ENCODE data around the gene DNAJC4.

Gene DNAJC4

GRCh38 chr11:64208086-64208795, 22.1 kb upstream of the DNAJC4 start:
- DNase-seq (ENCODE audit: low read depth, low spot score) = no peak

GRCh38 chr11:64208796-64209562, 21.4 kb upstream of the DNAJC4 start:
- no peak for DNase-seq (ENCODE audit: low read depth, low spot score)

- DNase-seq (ENCODE audit: low read depth, low spot score) = no peak
Observed at GRCh38 chr11:64209563-64209843, 20.8 kb upstream of the DNAJC4 start.

- no peak for DNase-seq (ENCODE audit: low read depth, low spot score)
Observed at GRCh38 chr11:64210301-64211020, 19.9 kb upstream of the DNAJC4 start.

GRCh38 chr11:64211181-64211872, 19.0 kb upstream of the DNAJC4 start:
- DNase-seq (ENCODE audit: low read depth, low spot score) = no peak

- no peak for DNase-seq (ENCODE audit: low read depth, low spot score)
Observed at GRCh38 chr11:64216879-64217278, 13.5 kb upstream of the DNAJC4 start.

- DNase-seq (ENCODE audit: low read depth, low spot score) = no peak
Observed at GRCh38 chr11:64218628-64219353, 11.6 kb upstream of the DNAJC4 start.

- DNase-seq (ENCODE audit: low read depth, low spot score) = no peak
Observed at GRCh38 chr11:64219354-64219684, 11.0 kb upstream of the DNAJC4 start.

GRCh38 chr11:64219755-64220154, 10.6 kb upstream of the DNAJC4 start:
- DNase-seq (ENCODE audit: low read depth, low spot score) = no peak

GRCh38 chr11:64220271-64220670, 10.1 kb upstream of the DNAJC4 start:
- DNase-seq (ENCODE audit: low read depth, low spot score) = no peak

- no peak for DNase-seq (ENCODE audit: low read depth, low spot score)
Observed at GRCh38 chr11:64220798-64221197, 9.6 kb upstream of the DNAJC4 start.

GRCh38 chr11:64222651-64223000, 7.7 kb upstream of the DNAJC4 start:
- no peak for DNase-seq (ENCODE audit: low read depth, low spot score)

GRCh38 chr11:64223001-64223651, 7.2 kb upstream of the DNAJC4 start:
- DNase-seq (ENCODE audit: low read depth, low spot score) = no peak

- DNase-seq (ENCODE audit: low read depth, low spot score) = no peak
Observed at GRCh38 chr11:64224151-64224890, 6.0 kb upstream of the DNAJC4 start.

- no peak for DNase-seq (ENCODE audit: low read depth, low spot score)
Observed at GRCh38 chr11:64224891-64225607, 5.3 kb upstream of the DNAJC4 start.

- no peak for DNase-seq (ENCODE audit: low read depth, low spot score)
Observed at GRCh38 chr11:64225608-64226506, 4.5 kb upstream of the DNAJC4 start, which contains the start of the genes NUDT22 and TRPT1. NUDT22 (plus strand) TSS chr11:64226274; CDS start chr11:64226653, 379 bp downstream. TRPT1 (minus strand) TSS chr11:64226186; CDS start chr11:64225860, 326 bp downstream.

GRCh38 chr11:64226507-64227051, 3.8 kb upstream of the DNAJC4 start:
- DNase-seq (ENCODE audit: low read depth, low spot score) = no peak

- no peak for DNase-seq (ENCODE audit: low read depth, low spot score)
Observed at GRCh38 chr11:64227405-64227956, 2.9 kb upstream of the DNAJC4 start.
